NCI-H446 (cell line): ENCODE results near the gene MEOX1.

Experiments
- DNase-seq, 2 experiments: peaks; one replicate each; lab custom pipeline; 2025; lab: John Stamatoyannopoulos, UW

The MEOX1 gene

DNA sequence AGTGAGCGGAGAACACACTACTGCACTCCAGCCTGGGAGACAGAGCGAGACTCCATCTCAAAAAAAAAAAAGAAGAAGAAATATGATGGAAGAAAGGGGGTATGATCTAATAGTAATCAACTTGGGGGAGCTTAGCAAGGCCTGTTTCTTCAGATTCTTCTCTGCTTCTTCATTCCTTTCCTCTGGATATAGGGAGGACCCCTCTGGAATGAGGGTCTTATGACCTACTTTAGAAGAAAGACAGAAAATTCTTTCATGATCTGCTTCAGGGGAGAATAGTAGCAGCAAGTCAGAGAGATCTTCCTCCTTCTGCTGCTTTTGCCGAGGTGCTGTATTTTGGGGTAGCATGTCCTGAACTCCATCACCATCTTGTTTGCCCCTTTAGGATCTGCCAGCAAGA, 70.7 kb downstream of the MEOX1 start:
- DNase-seq = no peak
